Endothelial cell of umbilical vein (primary cell): ENCODE data around the gene FAM241B. TPM values are rescaled to one million over a fixed set of nuclear protein-coding genes. Genes with fewer than 3 reads are reported as not detected.

ENCODE experiments used
- BruUV-seq: library from RNA; stranded (reverse); fragments of 400-500 nt; replicated peaks from 2 replicates; lab custom pipeline; 2021; lab: Mats Ljungman, UMichigan
- CTCF ChIA-PET: fragments of 300-600, 350-600 bp; sonication (Branson Sonifier 250); formaldehyde crosslinking; loops from one replicate; lab custom pipeline; 2021; ENCODE audit warnings: antibody characterized with exemption, inconsistent platforms; lab: Charles Lee
- POLR2A ChIA-PET: fragments of 300-600, 350-600 bp; sonication (Branson Sonifier 250); formaldehyde crosslinking; loops from one replicate; lab custom pipeline; 2021; ENCODE audit warnings: antibody characterized with exemption, inconsistent platforms; lab: Charles Lee
- DNase-seq: peaks from one replicate; pipeline ENCODE4 v3.0.0-alpha.2; 2011; ENCODE audit warnings: low read depth, low spot score
- FAIRE-seq: peaks from 2 replicates; lab custom pipeline; 2011; peaks lifted over from hg19 to GRCh38; lab: Jason Lieb, UNC
- H2AFZ ChIP-seq: 2 replicates; pipeline ENCODE4 v1.6.0; 2012; ENCODE audit warnings: low read depth, low read length, control low read depth, inconsistent platforms
- H3K27ac ChIP-seq: 2 replicates; pipeline ENCODE4 v1.5.1; 2011; ENCODE audit warnings: low read depth, mild to moderate bottlenecking, control low read depth, low read length, moderate library complexity; ENCODE audit not compliant: insufficient read depth
- H3K27me3 ChIP-seq, 2 experiments: 2 replicates each; pipeline versions ENCODE4 v1.6.0 to v1.6.1; 2011; ENCODE audit warnings: low read length in 2 of 2, mixed read lengths in 1 of 2; ENCODE audit not compliant: control insufficient read depth in 2 of 2, insufficient read depth in 2 of 2
- H3K36me3 ChIP-seq, 2 experiments: 2 replicates in 1 of 2; 3 replicates in 1 of 2; pipeline ENCODE4 v1.5.1; 2011; ENCODE audit warnings: low read length in 2 of 2, mild to moderate bottlenecking in 1 of 2, moderate library complexity in 1 of 2; ENCODE audit not compliant: control insufficient read depth in 2 of 2, insufficient read depth in 2 of 2; ENCODE audit errors: extremely low read depth in 1 of 2
- H3K4me1 ChIP-seq: 3 replicates; pipeline ENCODE4 v1.5.1; 2011; ENCODE audit warnings: mild to moderate bottlenecking, low read length; ENCODE audit not compliant: control insufficient read depth, insufficient read depth; ENCODE audit errors: extremely low read depth
- H3K4me2 ChIP-seq: 2 replicates; pipeline ENCODE4 v1.6.1; 2011; ENCODE audit warnings: low read length, control low read depth, mixed read lengths; ENCODE audit not compliant: insufficient read depth
- H3K4me3 ChIP-seq, 3 experiments: fragments of 200-600 bp in 1 of 3; sonication (generic), shearing (Covaris generic) in 1 of 3; replicated peaks in 1 of 3; 2 replicates each; pipeline ENCODE4 v1.5.1; 2011 to 2016; ENCODE audit warnings: control low read depth in 3 of 3, low read length in 3 of 3, mild to moderate bottlenecking in 2 of 3, inconsistent platforms in 1 of 3, low read depth in 1 of 3, moderate library complexity in 1 of 3; ENCODE audit not compliant: insufficient read depth in 1 of 3
- H3K79me2 ChIP-seq: 2 replicates; pipeline ENCODE4 v1.6.0; 2012; ENCODE audit warnings: low read length, inconsistent platforms; ENCODE audit not compliant: control insufficient read depth, insufficient read depth
- H3K9ac ChIP-seq: replicated peaks from 2 replicates; pipeline ENCODE3; 2011; ENCODE audit warnings: low read length, control low read depth; ENCODE audit not compliant: insufficient read depth; ENCODE audit errors: extremely low read depth
- H3K9me1 ChIP-seq: replicated peaks from 3 replicates; pipeline ENCODE4 v1.6.0; 2011; ENCODE audit warnings: mild to moderate bottlenecking, low read length; ENCODE audit not compliant: control insufficient read depth, insufficient read depth; ENCODE audit errors: extremely low read depth
- H3K9me3 ChIP-seq: replicated peaks from 2 replicates; pipeline ENCODE4 v1.5.1; 2012; ENCODE audit warnings: low read length, inconsistent platforms; ENCODE audit not compliant: control insufficient read depth, insufficient read depth
- H4K20me1 ChIP-seq: replicated peaks from 2 replicates; pipeline ENCODE3; 2011; ENCODE audit warnings: mild to moderate bottlenecking, low read length; ENCODE audit not compliant: control insufficient read depth, insufficient read depth; ENCODE audit errors: extremely low read depth
- CTCF ChIP-seq, 2 donors: IDR thresholded peaks; 1 replicate in 1 of 2; 2 replicates in 1 of 2; pipeline ENCODE4 v1.5.1; 2011; ENCODE audit warnings: low read length in 2 of 2, mild to moderate bottlenecking in 2 of 2, moderate library complexity in 2 of 2, control low read depth in 1 of 2, inconsistent platforms in 1 of 2, low read depth in 1 of 2; ENCODE audit not compliant: insufficient read depth in 1 of 2; ENCODE audit errors: extremely low read depth in 1 of 2
- EZH2 ChIP-seq: IDR thresholded peaks from 2 replicates; pipeline ENCODE4 v1.6.1; 2012; ENCODE audit warnings: borderline replicate concordance, low read depth, mild to moderate bottlenecking, moderate library complexity, low read length, inconsistent platforms; ENCODE audit not compliant: severe bottlenecking
- FOS ChIP-seq: IDR thresholded peaks from 2 replicates; pipeline ENCODE4 v1.6.1; 2011; ENCODE audit warnings: mild to moderate bottlenecking, low read length, moderate library complexity, borderline replicate concordance; ENCODE audit not compliant: insufficient read depth
- GATA2 ChIP-seq: IDR thresholded peaks from 2 replicates; pipeline ENCODE4 v1.7.0; 2011; ENCODE audit warnings: low read depth, mild to moderate bottlenecking, moderate library complexity, mixed read lengths, low read length; ENCODE audit not compliant: insufficient read length, insufficient read depth
- JUN ChIP-seq: IDR thresholded peaks from 2 replicates; pipeline ENCODE4 v1.6.1; 2011; ENCODE audit warnings: borderline replicate concordance, low read depth; ENCODE audit not compliant: insufficient read length, insufficient read depth
- MAX ChIP-seq: IDR thresholded peaks from 2 replicates; pipeline ENCODE4 v1.6.1; 2011; ENCODE audit not compliant: insufficient read depth, insufficient read length
- MYC ChIP-seq: IDR thresholded peaks from one replicate; pipeline ENCODE4 v1.6.1; 2011; ENCODE audit warnings: mild to moderate bottlenecking, low read depth, low read length
- POLR2A ChIP-seq: IDR thresholded peaks from 2 replicates; pipeline ENCODE4 v1.6.1; 2012; ENCODE audit warnings: low read depth, mild to moderate bottlenecking, control low read depth, low read length
- POLR2AphosphoS5 ChIP-seq: IDR thresholded peaks from 2 replicates; pipeline ENCODE4 v1.6.1; 2012; ENCODE audit warnings: low read depth, mild to moderate bottlenecking, control low read depth, low read length, moderate library complexity; ENCODE audit not compliant: insufficient read depth
- dilution Hi-C: fragments of 300-500 bp; cut with MboI; formaldehyde crosslinking; loops from one replicate; pipeline ENCODE4 v1.15.0; 2019; ENCODE audit warnings: low sequenced_read_pairs; ENCODE audit not compliant: extremely low pct_ligation_motif_present
- intact Hi-C: fragments of 100-400 bp; cut with micrococcal nuclease; formaldehyde crosslinking; loops from one replicate; pipeline ENCODE4 v1.10.0; 2022
- polyA plus RNA-seq, 4 experiments: library from polyadenylated mRNA; depleted of rRNA in 3 of 4; stranded (reverse) in 3 of 4; unstranded in 1 of 4; fragments of >200 nt; gene quantifications; 2 replicates each; pipeline versions ENCODE4 v1.2.1 to v1.2.3, GENCODE V29; 2011 to 2012; ENCODE audit warnings: missing spikeins in 1 of 4
- total RNA-seq: library from RNA; stranded (reverse); gene quantifications from 2 replicates; pipeline ENCODE4 v1.2.3, GENCODE V29; 2021

The FAM241B gene
- total and polyA plus RNA-seq, 2 donors (not counting 3 experiments of a cell fraction or from before 2014, with no cell fraction given), result 0.23 TPM; not detected in 1

DNA sequence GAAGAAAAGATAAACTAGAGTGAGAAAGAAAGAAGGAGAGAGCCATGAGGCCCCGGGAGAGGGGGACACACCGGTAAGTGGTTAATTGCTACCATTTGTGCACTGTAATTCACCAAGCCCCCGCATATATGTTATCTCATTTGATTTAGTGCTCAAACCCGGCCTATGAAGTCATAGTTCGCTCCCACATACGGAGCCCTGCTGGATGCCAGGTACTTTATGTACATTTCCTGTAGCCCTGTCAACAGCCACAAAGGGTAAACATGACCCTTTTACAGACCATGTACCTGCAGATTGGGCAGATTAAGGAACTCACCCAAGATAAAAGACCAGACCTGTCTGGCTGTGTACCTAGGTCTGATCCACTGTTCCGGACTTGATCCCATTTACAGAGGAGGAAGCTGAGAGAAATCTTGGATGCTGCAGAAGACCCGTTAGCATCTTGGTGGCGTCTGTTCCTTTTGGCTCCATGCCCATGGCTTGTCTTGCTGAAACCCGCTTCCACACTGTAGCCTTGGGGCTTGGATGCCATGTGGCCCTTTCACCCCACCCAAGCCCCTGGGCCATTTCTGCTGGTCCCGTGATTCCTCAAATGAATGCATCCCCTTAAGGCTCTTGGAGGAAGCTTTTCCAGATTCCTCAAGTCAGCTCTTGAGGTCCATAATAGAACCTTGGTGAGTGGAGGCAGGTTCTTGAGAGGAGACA, 32.3 kb downstream of the FAM241B start:
- no peak for FAIRE-seq
- H3K79me2 ChIP-seq, result no peaks in the 10 kb centered on the region
- no peak overlapping the region for H3K4me3 ChIP-seq
- peaks cover 8 to 20% of the 10 kb centered on the region in 2 experiments for H3K27me3 ChIP-seq
- DNase-seq, result no peak
- H2AFZ ChIP-seq, result no peak overlapping the region
- no peak overlapping the region for H3K9ac ChIP-seq
- H3K9me1 ChIP-seq, result no peaks in the 10 kb centered on the region
- H3K36me3 ChIP-seq, result no peaks in the 10 kb centered on the region
- ChIA-PET POLR2A (no interaction called here), CTCF (interaction anchor here (1.0 to 2.1 kb wide), 2 partner anchors 15 to 54 kb away, joined by 3 to 4 read pairs; no protein-coding TSS in a partner anchor)
- BruUV-seq, result no TSS peak
- no peak for TF ChIP-seq GATA2
- no peak for TF ChIP-seq MYC
- no peak for TF ChIP-seq POLR2A
- no peak for TF ChIP-seq MAX
- no peak for TF ChIP-seq FOS
- no peak for TF ChIP-seq EZH2
- no peak for TF ChIP-seq JUN
- no peak for TF ChIP-seq POLR2AphosphoS5
- no peak for TF ChIP-seq CTCF (IDR thresholded peaks at IDR 0.05; ENCODE audit: extremely low read depth in 1 of 2, insufficient read depth in 1 of 2, low read depth in 1 of 2, low read length in 2 of 2)
- no peaks in the 10 kb centered on the region for H4K20me1 ChIP-seq
- intact Hi-C loops (no loop called here), dilution Hi-C loops (no loop called here)
- H3K27ac ChIP-seq, result no peak overlapping the region
- no peak overlapping the region for H3K4me2 ChIP-seq
- H3K4me1 ChIP-seq, result no peaks in the 10 kb centered on the region
- H3K9me3 ChIP-seq, result no peaks in the 10 kb centered on the region
